Thyroid gland (tissue), 4 donors: ENCODE measurements around the gene NEURL1.
A peak's percentile ranks its signal among the peaks of the same experiment; 100 is the strongest.

Experiments used
- CTCF ChIP-seq, 6 experiments: fragments of 200-600 bp in 3 of 6; fragments of 450-650 bp in 3 of 6; sonication (generic) in 3 of 6; IDR thresholded peaks; one replicate each; pipeline ENCODE4 v1.5.1; 2016 to 2019; ENCODE audit warnings: antibody characterized with exemption in 6 of 6, mild to moderate bottlenecking in 2 of 6, inconsistent platforms in 1 of 6, moderate library complexity in 1 of 6
- POLR2A ChIP-seq, 2 donors: fragments of 450-650 bp; IDR thresholded peaks; one replicate each; pipeline ENCODE4 v1.6.1; 2017; ENCODE audit warnings: antibody characterized with exemption in 2 of 2, mild to moderate bottlenecking in 2 of 2, moderate library complexity in 1 of 2

- peak in 4 of 6 experiments; percentile 29 to 68 (median 62) for TF ChIP-seq CTCF (IDR thresholded peaks at IDR 0.05)
- TF ChIP-seq POLR2A (IDR thresholded peaks at IDR 0.05) = no peak
Observed at GRCh38 chr10:103598654-103599115, 105.2 kb downstream of the NEURL1 start.
